Thyroid gland (tissue), 4 donors: Measurements from ENCODE around the gene MRPS6. TPM values are rescaled to one million over a fixed set of nuclear protein-coding genes. Genes with fewer than 3 reads are reported as not detected.

Source experiments
- DNase-seq, 2 donors: peaks; one replicate each; pipeline ENCODE4 v3.0.0-alpha.2; 2019
- H3K27ac ChIP-seq, 3 donors: fragments of 200-600 bp; sonication (generic); 1 replicate in 2 of 3; 2 replicates in 1 of 3; pipeline ENCODE4 v1.5.1; 2016 to 2019; ENCODE audit warnings: mild to moderate bottlenecking in 1 of 3, moderate library complexity in 1 of 3
- H3K27me3 ChIP-seq: fragments of 200-600 bp; sonication (generic); one replicate; pipeline ENCODE4 v1.5.1; 2019
- H3K36me3 ChIP-seq, 2 donors: fragments of 200-600 bp; sonication (generic); one replicate each; pipeline ENCODE4 v1.5.1; 2016 to 2019
- H3K4me1 ChIP-seq, 2 donors: fragments of 200-600 bp; sonication (generic); one replicate each; pipeline ENCODE4 v1.5.1; 2017 to 2019
- H3K4me3 ChIP-seq, 3 donors: fragments of 200-600 bp; sonication (generic); replicated peaks in 1 of 3; 1 replicate in 2 of 3; 2 replicates in 1 of 3; pipeline ENCODE4 v1.5.1; 2016; ENCODE audit warnings: mild to moderate bottlenecking in 1 of 3
- H3K9me3 ChIP-seq: fragments of 200-600 bp; sonication (generic); one replicate; pipeline ENCODE4 v1.5.1; 2017
- CTCF ChIP-seq, 6 experiments: fragments of 200-600 bp in 3 of 6; fragments of 450-650 bp in 3 of 6; sonication (generic) in 3 of 6; IDR thresholded peaks; one replicate each; pipeline ENCODE4 v1.5.1; 2016 to 2019; ENCODE audit warnings: antibody characterized with exemption in 6 of 6, mild to moderate bottlenecking in 2 of 6, inconsistent platforms in 1 of 6, moderate library complexity in 1 of 6
- POLR2A ChIP-seq, 2 donors: fragments of 450-650 bp; IDR thresholded peaks; one replicate each; pipeline ENCODE4 v1.6.1; 2017; ENCODE audit warnings: antibody characterized with exemption in 2 of 2, mild to moderate bottlenecking in 2 of 2, moderate library complexity in 1 of 2
- WGBS, 2 donors: methylation state at CpG; one replicate each; pipeline ENCODE4 v1.1.5; 2017; 5-methylcytosine and 5-hydroxymethylcytosine counted together
- intact Hi-C: fragments of 100-400 bp; cut with DNase I; formaldehyde crosslinking; loops from one replicate; pipeline ENCODE4 v1.15.1; 2023
- total RNA-seq, 4 donors: library from RNA; depleted of rRNA; stranded (reverse); fragments of >200 nt; gene quantifications; one replicate each; pipeline ENCODE4 v1.2.3, GENCODE V29; 2016

MRPS6 gene
- total RNA-seq, 4 donors from 2014 or later: 64.9 to 104 (median 75.9) TPM

GRCh38 chr21:34113842-34114241, 40.5 kb downstream of the MRPS6 start:
- H3K36me3 ChIP-seq: no peaks in the 10 kb centered on the region
- no peak for DNase-seq
- peaks cover 5 to 8% of the 10 kb centered on the region in 2 donors for H3K4me1 ChIP-seq
- intact Hi-C loops: no loop called here
- WGBS, 2 donors: 47 to 56% methylated on average over 2 of the region's 2 CpGs
- no peaks in the 10 kb centered on the region for H3K27me3 ChIP-seq
- H3K27ac ChIP-seq: no peak overlapping the region
- TF ChIP-seq POLR2A (IDR thresholded peaks at IDR 0.05): no peak
- no peak for TF ChIP-seq CTCF (IDR thresholded peaks at IDR 0.05)
- no peak overlapping the region for H3K4me3 ChIP-seq
- H3K9me3 ChIP-seq: no peaks in the 10 kb centered on the region

GRCh38 chr21:34115160-34115559, 41.8 kb downstream of the MRPS6 start:
- TF ChIP-seq CTCF (IDR thresholded peaks at IDR 0.05) (no peak), POLR2A (IDR thresholded peaks at IDR 0.05) (no peak)
- Histone ChIP-seq H3K36me3 (no peaks in the 10 kb centered on the region), H3K27ac (no peak overlapping the region), H3K4me3 (no peak overlapping the region), H3K9me3 (no peaks in the 10 kb centered on the region), H3K27me3 (no peaks in the 10 kb centered on the region), H3K4me1 (peaks cover 5 to 8% of the 10 kb centered on the region in 2 donors)
- DNase-seq: no peak
- intact Hi-C loops: no loop called here
- 72 to 84% methylated on average over 1 of the region's 1 CpG for WGBS, 2 donors

GRCh38 chr21:34116569-34116968, 43.2 kb downstream of the MRPS6 start:
- intact Hi-C loops: no loop called here
- H3K27ac ChIP-seq: no peak overlapping the region
- DNase-seq: no peak
- peaks cover 5 to 15% of the 10 kb centered on the region in 2 donors for H3K4me1 ChIP-seq
- TF ChIP-seq CTCF (IDR thresholded peaks at IDR 0.05) (no peak), POLR2A (IDR thresholded peaks at IDR 0.05) (no peak)
- no peaks in the 10 kb centered on the region for H3K27me3 ChIP-seq
- H3K9me3 ChIP-seq: no peaks in the 10 kb centered on the region
- WGBS, 2 donors: 92 to 93% methylated on average over 3 of the region's 3 CpGs
- no peaks in the 10 kb centered on the region for H3K36me3 ChIP-seq
- H3K4me3 ChIP-seq: no peak overlapping the region

- TF ChIP-seq POLR2A (IDR thresholded peaks at IDR 0.05): no peak
- no peak for TF ChIP-seq CTCF (IDR thresholded peaks at IDR 0.05)
- Histone ChIP-seq H3K4me1 (peaks cover 19 to 40% of the 10 kb centered on the region in 2 donors), H3K36me3 (peaks cover 0 to under 1% of the 10 kb centered on the region in 2 donors), H3K4me3 (no peak overlapping the region), H3K27me3 (no peaks in the 10 kb centered on the region), H3K9me3 (no peaks in the 10 kb centered on the region), H3K27ac (no peak overlapping the region)
- 70 to 87% methylated on average over 2 of the region's 2 CpGs for WGBS, 2 donors
- no peak for DNase-seq
- intact Hi-C loops: no loop called here
These were observed 47.5 kb downstream of the MRPS6 start for GRCh38 chr21:34120867-34121266.

- 89 to 94% methylated on average over 2 of the region's 2 CpGs for WGBS, 2 donors
- peaks cover 29 to 52% of the 10 kb centered on the region in 2 donors for H3K4me1 ChIP-seq
- H3K4me3 ChIP-seq: no peak overlapping the region
- peaks cover 2 to 6% of the 10 kb centered on the region in 2 donors for H3K36me3 ChIP-seq
- no peaks in the 10 kb centered on the region for H3K9me3 ChIP-seq
- intact Hi-C loops: no loop called here
- peak overlapping the region in 1 of 3 donors; percentile 18 for H3K27ac ChIP-seq
- DNase-seq: no peak
- no peak for TF ChIP-seq POLR2A (IDR thresholded peaks at IDR 0.05)
- TF ChIP-seq CTCF (IDR thresholded peaks at IDR 0.05): no peak
- H3K27me3 ChIP-seq: no peaks in the 10 kb centered on the region
These were observed 48.7 kb downstream of the MRPS6 start for GRCh38 chr21:34122047-34122446.
